Measurements from ENCODE around the gene CYGB.

CYGB gene

GRCh38 chr17:76478730-76479514 lies 58.6 kb downstream of the CYGB start:
- no peak for DNase-seq (ENCODE audit: low read depth)

GRCh38 chr17:76478097-76478496 lies 59.4 kb downstream of the CYGB start:
- DNase-seq (ENCODE audit: low read depth) = no peak

GRCh38 chr17:76477576-76477975 lies 59.9 kb downstream of the CYGB start:
- DNase-seq (ENCODE audit: low read depth) = no peak

All from T-helper 22 cell (primary cell).